ENCODE data around the gene TKT. TPM values are rescaled to one million over a fixed set of nuclear protein-coding genes. Genes with fewer than 3 reads are reported as not detected.

The TKT gene
- polyA plus RNA-seq, 1 donor, result 34.3 TPM

- no peak for DNase-seq
Measured at GRCh38 chr3:53178246-53178645, 77.6 kb downstream of the TKT start.

GRCh38 chr3:53175613-53176540 is 79.9 kb downstream of the TKT start:
- no peak for DNase-seq

Other genes starting within 250 kb of the TKT start
- gene SFMBT1, start 209.9 kb downstream of the TKT start, polyA plus RNA-seq (ENCODE audit: insufficient read length), result 7.4 TPM
- 10.7 TPM for gene RFT1, start 125.6 kb downstream of the TKT start, polyA plus RNA-seq (ENCODE audit: insufficient read length)
- 8.2 TPM for gene PRKCD, start 94.8 kb downstream of the TKT start, polyA plus RNA-seq (ENCODE audit: insufficient read length)
- 20.5 TPM for gene DCP1A, start 91.5 kb upstream of the TKT start, polyA plus RNA-seq (ENCODE audit: insufficient read length)
- 1.0 TPM for gene CACNA1D, start 238.6 kb upstream of the TKT start, polyA plus RNA-seq (ENCODE audit: insufficient read length)

Measured in hindlimb muscle (tissue), 1 donor.